HEK293 (cell line): Measurements from ENCODE around the gene RMND5B.

Source experiments
- CTCF ChIA-PET: fragments of 350-600 bp; formaldehyde crosslinking; extraction: SDS; loops from one replicate; lab custom pipeline; 2021; ENCODE audit warnings: antibody characterized with exemption; lab: Yijun Ruan, JAX
- POLR2A ChIA-PET: fragments of 300-600 bp; formaldehyde crosslinking; extraction: SDS; loops from one replicate; lab custom pipeline; 2020; ENCODE audit warnings: antibody characterized with exemption, inconsistent platforms; lab: Yijun Ruan, JAX
- H3K27ac ChIP-seq: fragments of 200-500 bp; sonication (Bioruptor generic); 2 replicates; pipeline ENCODE4 v1.5.1; 2014; ENCODE audit warnings: low read depth, low read length, control low read depth, inconsistent platforms; ENCODE audit errors: extremely low read depth
- H3K36me3 ChIP-seq, 2 experiments: fragments of 200-500 bp in 1 of 2; sonication (Bioruptor generic) in 1 of 2; 1 replicate in 1 of 2; 2 replicates in 1 of 2; pipeline ENCODE4 v1.5.1; 2014 to 2017; ENCODE audit warnings: inconsistent platforms in 2 of 2, low read length in 2 of 2; ENCODE audit not compliant: control insufficient read depth in 2 of 2, insufficient read depth in 1 of 2
- H3K4me1 ChIP-seq: fragments of 200-500 bp; sonication (Bioruptor generic); 2 replicates; pipeline ENCODE4 v1.5.1; 2014; ENCODE audit warnings: mild to moderate bottlenecking, low read length, inconsistent platforms; ENCODE audit not compliant: control insufficient read depth, insufficient read depth
- H3K4me3 ChIP-seq: 2 replicates; pipeline ENCODE4 v1.5.1; 2011; ENCODE audit warnings: low read depth, mild to moderate bottlenecking, control low read depth, low read length, moderate library complexity
- H3K9me3 ChIP-seq: fragments of 200-500 bp; sonication (Bioruptor generic); 2 replicates; pipeline ENCODE4 v1.5.1; 2014; ENCODE audit warnings: low read depth, low read length, inconsistent platforms; ENCODE audit not compliant: control insufficient read depth, insufficient read depth
- HOXC10 ChIP-seq: sonication (generic); formaldehyde crosslinking; IDR thresholded peaks from 2 replicates; pipeline ENCODE4 v1.8.1; 2023; ENCODE audit warnings: mild to moderate bottlenecking, missing genetic modification reagents
- KLF1 ChIP-seq: fragments of 450-650 bp; formaldehyde crosslinking; IDR thresholded peaks from 2 replicates; pipeline ENCODE4 v1.5.1; 2016; ENCODE audit warnings: missing biosample characterization, missing genetic modification characterization
- MZF1 ChIP-seq: fragments of 450-650 bp; formaldehyde crosslinking; IDR thresholded peaks from 2 replicates; pipeline ENCODE4 v1.5.1; 2017; ENCODE audit warnings: missing biosample characterization, missing genetic modification characterization, borderline replicate concordance
- REST ChIP-seq: fragments of 450-650 bp; formaldehyde crosslinking; IDR thresholded peaks from 2 replicates; pipeline ENCODE4 v1.5.1; 2016; ENCODE audit warnings: missing biosample characterization, missing genetic modification characterization
- SCRT2 ChIP-seq: fragments of 450-650 bp; formaldehyde crosslinking; IDR thresholded peaks from 2 replicates; pipeline ENCODE4 v1.5.1; 2016; ENCODE audit warnings: missing biosample characterization, missing genetic modification characterization
- ZBTB1 ChIP-seq: fragments of 450-650 bp; formaldehyde crosslinking; IDR thresholded peaks from 2 replicates; pipeline ENCODE4 v1.5.1; 2016; ENCODE audit warnings: missing biosample characterization, missing genetic modification characterization
- ZBTB26 ChIP-seq: fragments of 450-650 bp; formaldehyde crosslinking; optimal IDR thresholded peaks from 2 replicates; pipeline ENCODE3; 2016; ENCODE audit warnings: missing biosample characterization, mild to moderate bottlenecking, missing genetic modification characterization
- ZEB2 ChIP-seq: fragments of 450-650 bp; formaldehyde crosslinking; IDR thresholded peaks from 2 replicates; pipeline ENCODE4 v1.5.1; 2016; ENCODE audit warnings: missing biosample characterization, missing genetic modification characterization
- ZFP41 ChIP-seq: fragments of 450-650 bp; formaldehyde crosslinking; IDR thresholded peaks from 2 replicates; pipeline ENCODE4 v1.5.1; 2016; ENCODE audit warnings: missing biosample characterization, missing genetic modification characterization, borderline replicate concordance
- ZNF18 ChIP-seq: fragments of 450-650 bp; formaldehyde crosslinking; IDR thresholded peaks from 2 replicates; pipeline ENCODE4 v1.5.1; 2016; ENCODE audit warnings: missing biosample characterization, missing genetic modification characterization
- ZNF221 ChIP-seq: fragments of 450-650 bp; formaldehyde crosslinking; IDR thresholded peaks from 2 replicates; pipeline ENCODE4 v1.5.1; 2017; ENCODE audit warnings: missing biosample characterization, missing genetic modification characterization, borderline replicate concordance
- ZNF26 ChIP-seq: fragments of 450-650 bp; formaldehyde crosslinking; IDR thresholded peaks from 2 replicates; pipeline ENCODE4 v1.5.1; 2016; ENCODE audit warnings: missing biosample characterization, missing genetic modification characterization
- ZNF366 ChIP-seq: fragments of 450-650 bp; formaldehyde crosslinking; conservative IDR thresholded peaks from 2 replicates; pipeline ENCODE4 v1.5.1; 2016; ENCODE audit warnings: missing biosample characterization, missing genetic modification characterization
- ZNF514 ChIP-seq: fragments of 450-650 bp; formaldehyde crosslinking; IDR thresholded peaks from 2 replicates; pipeline ENCODE4 v1.5.1; 2016; ENCODE audit warnings: missing biosample characterization, missing genetic modification characterization
- ZNF548 ChIP-seq: fragments of 450-650 bp; formaldehyde crosslinking; IDR thresholded peaks from 2 replicates; pipeline ENCODE4 v1.5.1; 2016; ENCODE audit warnings: missing biosample characterization, missing genetic modification characterization
- ZNF624 ChIP-seq: fragments of 450-650 bp; formaldehyde crosslinking; IDR thresholded peaks from 2 replicates; pipeline ENCODE4 v1.5.1; 2017; ENCODE audit warnings: missing biosample characterization, missing genetic modification characterization
- ZNF677 ChIP-seq: fragments of 450-650 bp; IDR thresholded peaks from 2 replicates; pipeline ENCODE4 v1.5.0; 2018; ENCODE audit warnings: missing biosample characterization, mild to moderate bottlenecking, missing genetic modification characterization, moderate library complexity
- ZNF692 ChIP-seq: fragments of 450-650 bp; formaldehyde crosslinking; IDR thresholded peaks from 2 replicates; pipeline ENCODE4 v1.5.1; 2016; ENCODE audit warnings: missing biosample characterization, missing genetic modification characterization
- TF ChIP-seq, protein P1 (sequence below): fragments of 450-650 bp; formaldehyde crosslinking; IDR thresholded peaks from 2 replicates; pipeline ENCODE4; 2016; ENCODE audit warnings: missing biosample characterization, missing genetic modification characterization
- TF ChIP-seq, protein P2 (sequence below): fragments of 450-650 bp; formaldehyde crosslinking; IDR thresholded peaks from 2 replicates; pipeline ENCODE4 v1.5.1; 2017; ENCODE audit warnings: missing biosample characterization, missing genetic modification characterization

RMND5B gene

DNA sequence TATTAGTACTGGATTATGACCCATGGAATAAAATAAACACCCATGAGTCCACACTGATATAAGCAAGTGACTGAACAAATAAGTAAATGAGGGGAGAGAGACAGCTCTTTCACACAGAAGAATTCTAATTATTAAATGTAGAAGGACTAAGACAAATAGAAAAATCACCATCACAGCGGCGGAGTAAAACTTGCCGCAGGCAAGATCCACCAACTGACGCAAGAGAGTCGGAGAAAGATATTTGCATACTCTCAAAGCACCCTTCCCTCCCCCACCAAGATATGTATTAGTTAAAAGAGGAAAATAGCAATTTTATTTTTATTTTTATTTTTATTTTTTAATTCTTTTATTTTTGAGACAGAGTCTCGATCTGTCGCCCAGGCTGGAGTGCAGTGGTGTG, 32.1 kb upstream of the RMND5B start (continued):
- TF ChIP-seq, protein P1, sequence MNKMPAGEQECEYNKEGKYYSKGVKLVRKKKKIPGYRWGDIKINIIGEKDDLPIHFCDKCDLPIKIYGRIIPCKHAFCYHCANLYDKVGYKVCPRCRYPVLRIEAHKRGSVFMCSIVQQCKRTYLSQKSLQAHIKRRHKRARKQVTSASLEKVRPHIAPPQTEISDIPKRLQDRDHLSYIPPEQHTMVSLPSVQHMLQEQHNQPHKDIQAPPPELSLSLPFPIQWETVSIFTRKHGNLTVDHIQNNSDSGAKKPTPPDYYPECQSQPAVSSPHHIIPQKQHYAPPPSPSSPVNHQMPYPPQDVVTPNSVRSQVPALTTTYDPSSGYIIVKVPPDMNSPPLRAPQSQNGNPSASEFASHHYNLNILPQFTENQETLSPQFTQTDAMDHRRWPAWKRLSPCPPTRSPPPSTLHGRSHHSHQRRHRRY (tag by site-specific recombination): no peak
- TF ChIP-seq ZNF548: no peak
- no peak for TF ChIP-seq SCRT2 (tag by site-specific recombination)
- no peak for TF ChIP-seq HOXC10 (CRISPR knock-in tag)

DNA sequence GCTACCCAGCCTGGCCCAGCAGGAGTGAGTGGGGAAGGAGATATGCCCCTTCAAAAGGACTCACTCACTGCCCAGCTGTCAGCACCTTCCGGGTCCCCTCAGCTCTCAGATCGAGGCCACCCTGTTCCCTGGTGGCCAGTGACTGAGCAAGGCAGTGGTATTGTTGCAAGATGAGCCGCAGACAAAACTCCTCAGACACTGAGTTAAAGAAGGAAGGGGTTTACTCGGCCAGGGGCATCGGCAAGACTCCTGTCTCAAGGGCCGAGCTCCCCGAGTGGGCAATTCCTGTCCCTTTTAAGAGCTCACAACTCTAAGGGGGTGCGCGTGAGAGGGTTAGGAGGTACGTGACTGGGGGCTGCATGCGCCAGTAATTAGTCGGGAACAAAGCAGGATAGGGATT, 27.2 kb upstream of the RMND5B start:
- no peaks in the 10 kb centered on the region for H3K9me3 ChIP-seq
- H3K36me3 ChIP-seq: no peaks in the 10 kb centered on the region
- ChIA-PET POLR2A (no interaction called here), CTCF (no interaction called here)
- H3K27ac ChIP-seq: no peak overlapping the region
- H3K4me3 ChIP-seq: no peak overlapping the region
- no peaks in the 10 kb centered on the region for H3K4me1 ChIP-seq
- TF ChIP-seq ZBTB26 (tag by site-specific recombination): no peak
- no peak for TF ChIP-seq ZNF26
- TF ChIP-seq ZNF18: no peak
- no peak for TF ChIP-seq ZNF624 (tag by site-specific recombination)
- no peak for TF ChIP-seq ZNF221
- no peak for TF ChIP-seq ZNF677
- no peak for TF ChIP-seq ZEB2
- TF ChIP-seq ZNF514 (tag by site-specific recombination): no peak

GRCh38 chr5:178104492-178104891, 26.3 kb upstream of the RMND5B start:
- POLR2A ChIA-PET: interaction anchor here (0.6 to 1.0 kb wide), 2 partner anchors 49 to 146 kb away, joined by 3 to 4 read pairs; partner anchors contain the start of gene NHP2
- CTCF ChIA-PET: interaction anchor here (2.4 kb wide), 1 partner anchor 29 kb away, joined by 12 read pairs; no protein-coding TSS in a partner anchor
- Histone ChIP-seq H3K27ac (no peak overlapping the region), H3K4me1 (no peaks in the 10 kb centered on the region), H3K4me3 (no peak overlapping the region), H3K9me3 (no peaks in the 10 kb centered on the region), H3K36me3 (no peaks in the 10 kb centered on the region)
- TF ChIP-seq KLF1 (tag by site-specific recombination) (peak; percentile 38; the same call in 1 of the 2 replicates), ZNF692 (tag by site-specific recombination) (no peak), MZF1 (tag by site-specific recombination) (no peak), ZFP41 (no peak), REST (tag by site-specific recombination) (no peak), ZNF366 (tag by site-specific recombination) (no peak), ZBTB1 (tag by site-specific recombination) (no peak)
- TF ChIP-seq, protein P2, sequence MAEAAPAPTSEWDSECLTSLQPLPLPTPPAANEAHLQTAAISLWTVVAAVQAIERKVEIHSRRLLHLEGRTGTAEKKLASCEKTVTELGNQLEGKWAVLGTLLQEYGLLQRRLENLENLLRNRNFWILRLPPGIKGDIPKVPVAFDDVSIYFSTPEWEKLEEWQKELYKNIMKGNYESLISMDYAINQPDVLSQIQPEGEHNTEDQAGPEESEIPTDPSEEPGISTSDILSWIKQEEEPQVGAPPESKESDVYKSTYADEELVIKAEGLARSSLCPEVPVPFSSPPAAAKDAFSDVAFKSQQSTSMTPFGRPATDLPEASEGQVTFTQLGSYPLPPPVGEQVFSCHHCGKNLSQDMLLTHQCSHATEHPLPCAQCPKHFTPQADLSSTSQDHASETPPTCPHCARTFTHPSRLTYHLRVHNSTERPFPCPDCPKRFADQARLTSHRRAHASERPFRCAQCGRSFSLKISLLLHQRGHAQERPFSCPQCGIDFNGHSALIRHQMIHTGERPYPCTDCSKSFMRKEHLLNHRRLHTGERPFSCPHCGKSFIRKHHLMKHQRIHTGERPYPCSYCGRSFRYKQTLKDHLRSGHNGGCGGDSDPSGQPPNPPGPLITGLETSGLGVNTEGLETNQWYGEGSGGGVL (tag by site-specific recombination): 0 out of 2 replicates have a peak, but pooled peaks have one; percentile 20
